ENCODE data around the gene PIM1.

DNA sequence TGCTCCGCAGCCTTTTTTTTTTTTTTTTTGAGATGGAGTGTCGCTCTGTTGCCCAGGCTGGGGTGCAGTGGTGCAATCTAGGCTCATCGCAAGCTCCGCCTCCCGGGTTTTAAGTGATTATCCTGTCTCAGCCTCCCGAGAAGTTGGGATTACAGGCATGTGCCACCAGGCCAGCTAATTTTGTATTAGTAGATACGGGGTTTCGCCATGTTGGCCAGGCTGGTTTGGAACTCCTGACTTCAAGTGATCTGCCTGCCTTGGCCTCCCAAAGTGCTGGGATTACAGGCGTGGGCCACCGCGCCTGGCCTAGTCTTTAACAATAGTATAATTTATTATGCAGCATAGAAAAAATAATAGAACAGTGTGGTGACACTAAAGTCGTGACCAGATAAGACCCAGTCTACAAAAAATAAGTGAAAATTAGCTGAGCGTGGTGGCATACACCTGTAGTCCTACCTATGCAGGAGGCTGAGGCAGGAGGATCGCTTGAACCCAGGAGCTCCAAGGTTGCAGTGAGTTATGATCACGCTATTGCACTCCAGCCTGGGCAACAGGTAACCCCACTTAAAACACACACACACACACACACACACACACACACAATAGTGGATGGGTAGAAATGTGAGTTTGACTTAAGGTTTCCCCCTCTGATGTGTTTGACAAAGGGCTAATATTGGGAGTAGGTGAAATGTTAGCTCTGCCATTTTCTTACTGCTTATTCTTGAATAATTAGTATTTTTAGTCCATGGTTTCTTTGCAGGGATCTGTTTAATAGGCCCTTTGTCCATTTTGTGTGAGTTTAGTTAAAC lies 6.5 kb downstream of the PIM1 start:
- TF ChIP-seq, protein P1, sequence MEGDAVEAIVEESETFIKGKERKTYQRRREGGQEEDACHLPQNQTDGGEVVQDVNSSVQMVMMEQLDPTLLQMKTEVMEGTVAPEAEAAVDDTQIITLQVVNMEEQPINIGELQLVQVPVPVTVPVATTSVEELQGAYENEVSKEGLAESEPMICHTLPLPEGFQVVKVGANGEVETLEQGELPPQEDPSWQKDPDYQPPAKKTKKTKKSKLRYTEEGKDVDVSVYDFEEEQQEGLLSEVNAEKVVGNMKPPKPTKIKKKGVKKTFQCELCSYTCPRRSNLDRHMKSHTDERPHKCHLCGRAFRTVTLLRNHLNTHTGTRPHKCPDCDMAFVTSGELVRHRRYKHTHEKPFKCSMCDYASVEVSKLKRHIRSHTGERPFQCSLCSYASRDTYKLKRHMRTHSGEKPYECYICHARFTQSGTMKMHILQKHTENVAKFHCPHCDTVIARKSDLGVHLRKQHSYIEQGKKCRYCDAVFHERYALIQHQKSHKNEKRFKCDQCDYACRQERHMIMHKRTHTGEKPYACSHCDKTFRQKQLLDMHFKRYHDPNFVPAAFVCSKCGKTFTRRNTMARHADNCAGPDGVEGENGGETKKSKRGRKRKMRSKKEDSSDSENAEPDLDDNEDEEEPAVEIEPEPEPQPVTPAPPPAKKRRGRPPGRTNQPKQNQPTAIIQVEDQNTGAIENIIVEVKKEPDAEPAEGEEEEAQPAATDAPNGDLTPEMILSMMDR (IDR thresholded peaks at IDR 0.05) = no peak
- TF ChIP-seq POLR2A (IDR thresholded peaks at IDR 0.05) = no peak

Data from right lobe of liver (tissue), 4 donors.